ENCODE results near the gene APBB2. TPM values are rescaled to one million over a fixed set of nuclear protein-coding genes. Genes with fewer than 3 reads are reported as not detected.
A peak's percentile ranks its signal among the peaks of the same experiment; 100 is the strongest.

The APBB2 gene
- total and polyA plus RNA-seq, 2 of the 4 experiments (the other 2 are of a cell fraction) = 47.9 to 75.5 TPM

DNA sequence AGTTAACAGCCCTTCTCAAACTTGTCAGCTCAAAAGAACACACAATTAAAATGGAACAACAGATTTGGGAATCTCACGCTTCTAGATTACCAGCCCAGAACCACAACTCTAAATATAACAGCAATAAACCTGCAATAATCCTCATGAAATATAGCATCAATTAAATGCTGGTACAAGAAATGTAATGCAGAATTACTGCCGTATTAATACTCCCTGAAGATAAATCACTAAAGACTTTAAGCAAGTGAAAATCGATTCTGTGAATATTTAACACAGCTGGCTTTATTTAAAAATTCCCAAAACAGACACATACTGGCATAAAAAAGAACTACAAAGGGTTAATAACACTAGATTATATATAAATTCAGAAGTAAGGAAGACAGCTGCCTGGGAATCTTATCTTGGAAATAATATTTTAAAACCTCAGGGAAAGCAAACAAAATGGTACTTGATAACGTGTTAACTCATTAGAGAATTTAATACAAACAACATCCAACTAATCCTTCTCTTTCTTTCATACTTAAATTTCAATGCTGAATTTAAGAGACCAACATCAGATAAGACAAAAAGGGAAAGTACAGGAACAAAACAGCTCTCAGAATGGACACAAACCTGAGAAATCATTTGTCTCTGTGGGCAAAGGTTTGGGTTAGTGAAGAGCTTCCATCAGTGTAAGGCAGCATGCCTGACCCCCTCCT, 34.7 kb downstream of the APBB2 start:
- Histone ChIP-seq H3K4me3 (ENCODE audit: insufficient read depth, low read depth, low read length) (no peak overlapping the region), H3K9me1 (ENCODE audit: insufficient read depth, low read length) (peaks cover 5% of the 10 kb centered on the region), H4K20me1 (ENCODE audit: insufficient read depth, low read length) (peaks cover 6% of the 10 kb centered on the region; the same call in 1 of the 2 replicates), H2BK15ac (ENCODE audit: low read depth, low read length) (0 out of 3 replicates have a peak overlapping the region, but pooled peaks have one; percentile 31), H2BK5ac (ENCODE audit: low read depth, low read length, poor library complexity, severe bottlenecking) (peak overlapping the region; percentile 23), H3K36me3 (ENCODE audit: control insufficient read depth, insufficient read depth, low read length) (no peaks in the 10 kb centered on the region), H3K4me2 (ENCODE audit: low read depth, low read length) (no peak overlapping the region), H3K27ac (ENCODE audit: insufficient read depth, low read length) (no peak overlapping the region), H2AFZ (replicated peaks; ENCODE audit: low read length, poor library complexity) (no peak overlapping the region), H2BK120ac (ENCODE audit: low read depth, low read length) (no peak overlapping the region; the same call in 1 of the 2 replicates), H2AK9ac (replicated peaks; ENCODE audit: low read depth, low read length, poor library complexity) (no peak overlapping the region), H4K5ac (ENCODE audit: low read depth, low read length) (no peak overlapping the region), H3K79me1 (ENCODE audit: low read depth in 1 of 2, low read length in 2 of 2) (peaks cover 15 to 68% of the 10 kb centered on the region in 2 experiments), H4K8ac (ENCODE audit: low read depth in 2 of 2, low read length in 2 of 2) (no peak overlapping the region), H4K91ac (ENCODE audit: insufficient read depth, low read depth, low read length) (no peak overlapping the region), H3K56ac (ENCODE audit: extremely low read depth, insufficient read depth, low read length) (no peak overlapping the region), H3K4ac (ENCODE audit: low read depth, low read length) (peak overlapping the region; percentile 38; the same call in 1 of the 2 replicates), H3K18ac (ENCODE audit: low read depth, low read length) (peak overlapping the region; percentile 24; the same call in 1 of the 2 replicates), H3K23ac (ENCODE audit: low read depth, low read length) (peak overlapping the region; percentile 59; the same call in 1 of the 2 replicates), H3K27me3 (ENCODE audit: control insufficient read depth, insufficient read depth, low read length) (no peaks in the 10 kb centered on the region), H3K4me1 (ENCODE audit: control insufficient read depth, insufficient read depth, low read length) (peaks cover 10% of the 10 kb centered on the region), H3K9me3 (ENCODE audit: control insufficient read depth, insufficient read depth, low read length) (no peaks in the 10 kb centered on the region), H3K14ac (replicated peaks; ENCODE audit: low read depth, low read length) (peak overlapping the region; percentile 51; the same call in 1 of the 2 replicates), H2BK20ac (ENCODE audit: low read depth, low read length) (no peak overlapping the region; the same call in 1 of the 2 replicates), H2AK5ac (ENCODE audit: low read depth, low read length) (peak overlapping the region; percentile 30; the same call in 1 of the 2 replicates), H3K9ac (ENCODE audit: low read depth, low read length) (no peak overlapping the region)
- CTCF ChIA-PET = no interaction called here
- dilution Hi-C loops (cut with HindIII; ENCODE audit: low sequenced_read_pairs, unreplicated experiment) = no loop called here
- in situ Hi-C loops (cut with MboI; ENCODE audit: low sequenced_read_pairs) = no loop called here
- POLR2A ChIA-PET (ENCODE audit: unreplicated experiment) = no interaction called here
- intact Hi-C loops (cut with micrococcal nuclease) = no loop called here
- BruUV-seq (replicated peaks) = no TSS peak
- no peak for TF ChIP-seq CEBPB (IDR thresholded peaks at IDR 0.05; ENCODE audit: low read depth, low read length)
- ATAC-seq (ENCODE audit: low read depth) (no peak), DNase-seq (no peak)
- no CpG with 5 or more reads among the region's 4 CpGs for WGBS, 2 experiments (ENCODE audit: extremely low coverage in 2 of 2, insufficient read length in 1 of 2)

Measured in IMR-90 (cell line).